GM19351 (cell line): ENCODE results near the gene L3MBTL4.
"Not testable (repeated sequence)": the region's sequence is repeated elsewhere in the genome, so short reads cannot be mapped to it uniquely, and the experiment has no call there.

Source experiments
- ATAC-seq: cut with Tn5 transposase; IDR thresholded peaks from one replicate; pipeline ENCODE4 v1.9.1; 2021; ENCODE audit warnings: mild to moderate bottlenecking, moderate library complexity; ENCODE audit not compliant: unreplicated experiment

The L3MBTL4 gene

GRCh38 chr18:6315517-6316331 lies 99.0 kb downstream of the L3MBTL4 start:
- ATAC-seq = no peak

- no peak for ATAC-seq
These were observed 101.3 kb downstream of the L3MBTL4 start for GRCh38 chr18:6313415-6313814.

- no peak for ATAC-seq
These were observed 103.1 kb downstream of the L3MBTL4 start for GRCh38 chr18:6311456-6312215.

GRCh38 chr18:6310714-6311113 lies 104.0 kb downstream of the L3MBTL4 start:
- ATAC-seq = no peak

- no peak for ATAC-seq
These were observed 116.8 kb downstream of the L3MBTL4 start for GRCh38 chr18:6297875-6298274.

- ATAC-seq = no peak
These were observed 120.4 kb downstream of the L3MBTL4 start for GRCh38 chr18:6294148-6294784.

- no peak for ATAC-seq
These were observed 124.9 kb downstream of the L3MBTL4 start for GRCh38 chr18:6289843-6290242.

GRCh38 chr18:6286585-6286984 lies 128.1 kb downstream of the L3MBTL4 start:
- no peak for ATAC-seq

- no peak for ATAC-seq
These were observed 129.9 kb downstream of the L3MBTL4 start for GRCh38 chr18:6284761-6285160.

GRCh38 chr18:6284300-6284699 lies 130.4 kb downstream of the L3MBTL4 start:
- ATAC-seq = no peak

GRCh38 chr18:6281874-6282273 lies 132.8 kb downstream of the L3MBTL4 start:
- ATAC-seq = no peak

GRCh38 chr18:6280211-6280743 lies 134.4 kb downstream of the L3MBTL4 start:
- ATAC-seq = no peak

GRCh38 chr18:6279308-6279707 lies 135.4 kb downstream of the L3MBTL4 start:
- no peak for ATAC-seq

- no peak for ATAC-seq
These were observed 141.3 kb downstream of the L3MBTL4 start for GRCh38 chr18:6273423-6273822.

GRCh38 chr18:6272144-6272543 lies 142.6 kb downstream of the L3MBTL4 start:
- ATAC-seq = not testable (repeated sequence)

GRCh38 chr18:6271585-6271984 lies 143.1 kb downstream of the L3MBTL4 start:
- ATAC-seq = no peak

GRCh38 chr18:6270771-6271216 lies 143.9 kb downstream of the L3MBTL4 start:
- peak; percentile 83 for ATAC-seq

GRCh38 chr18:6269660-6270332 lies 144.9 kb downstream of the L3MBTL4 start:
- ATAC-seq = no peak

GRCh38 chr18:6266212-6266611 lies 148.5 kb downstream of the L3MBTL4 start:
- ATAC-seq = no peak

- no peak for ATAC-seq
These were observed 152.8 kb downstream of the L3MBTL4 start for GRCh38 chr18:6261938-6262337.

GRCh38 chr18:6259324-6259723 lies 155.4 kb downstream of the L3MBTL4 start:
- not testable (repeated sequence) for ATAC-seq
